Endothelial cell of umbilical vein (primary cell): Measurements from ENCODE around the gene NANOGP8. TPM values are rescaled to one million over a fixed set of nuclear protein-coding genes. Genes with fewer than 3 reads are reported as not detected.

ENCODE experiments used
- BruUV-seq: library from RNA; stranded (reverse); fragments of 400-500 nt; replicated peaks from 2 replicates; lab custom pipeline; 2021; lab: Mats Ljungman, UMichigan
- CTCF ChIA-PET: fragments of 300-600, 350-600 bp; sonication (Branson Sonifier 250); formaldehyde crosslinking; loops from one replicate; lab custom pipeline; 2021; ENCODE audit warnings: antibody characterized with exemption, inconsistent platforms; lab: Charles Lee
- POLR2A ChIA-PET: fragments of 300-600, 350-600 bp; sonication (Branson Sonifier 250); formaldehyde crosslinking; loops from one replicate; lab custom pipeline; 2021; ENCODE audit warnings: antibody characterized with exemption, inconsistent platforms; lab: Charles Lee
- DNase-seq: peaks from one replicate; pipeline ENCODE4 v3.0.0-alpha.2; 2011; ENCODE audit warnings: low read depth, low spot score
- FAIRE-seq: peaks from 2 replicates; lab custom pipeline; 2011; peaks lifted over from hg19 to GRCh38; lab: Jason Lieb, UNC
- H2AFZ ChIP-seq: 2 replicates; pipeline ENCODE4 v1.6.0; 2012; ENCODE audit warnings: low read depth, low read length, control low read depth, inconsistent platforms
- H3K27ac ChIP-seq: 2 replicates; pipeline ENCODE4 v1.5.1; 2011; ENCODE audit warnings: low read depth, mild to moderate bottlenecking, control low read depth, low read length, moderate library complexity; ENCODE audit not compliant: insufficient read depth
- H3K27me3 ChIP-seq, 2 experiments: 2 replicates each; pipeline versions ENCODE4 v1.6.0 to v1.6.1; 2011; ENCODE audit warnings: low read length in 2 of 2, mixed read lengths in 1 of 2; ENCODE audit not compliant: control insufficient read depth in 2 of 2, insufficient read depth in 2 of 2
- H3K36me3 ChIP-seq, 2 experiments: 2 replicates in 1 of 2; 3 replicates in 1 of 2; pipeline ENCODE4 v1.5.1; 2011; ENCODE audit warnings: low read length in 2 of 2, mild to moderate bottlenecking in 1 of 2, moderate library complexity in 1 of 2; ENCODE audit not compliant: control insufficient read depth in 2 of 2, insufficient read depth in 2 of 2; ENCODE audit errors: extremely low read depth in 1 of 2
- H3K4me1 ChIP-seq: 3 replicates; pipeline ENCODE4 v1.5.1; 2011; ENCODE audit warnings: mild to moderate bottlenecking, low read length; ENCODE audit not compliant: control insufficient read depth, insufficient read depth; ENCODE audit errors: extremely low read depth
- H3K4me2 ChIP-seq: 2 replicates; pipeline ENCODE4 v1.6.1; 2011; ENCODE audit warnings: low read length, control low read depth, mixed read lengths; ENCODE audit not compliant: insufficient read depth
- H3K4me3 ChIP-seq, 3 experiments: fragments of 200-600 bp in 1 of 3; sonication (generic), shearing (Covaris generic) in 1 of 3; replicated peaks in 1 of 3; 2 replicates each; pipeline ENCODE4 v1.5.1; 2011 to 2016; ENCODE audit warnings: control low read depth in 3 of 3, low read length in 3 of 3, mild to moderate bottlenecking in 2 of 3, inconsistent platforms in 1 of 3, low read depth in 1 of 3, moderate library complexity in 1 of 3; ENCODE audit not compliant: insufficient read depth in 1 of 3
- H3K79me2 ChIP-seq: 2 replicates; pipeline ENCODE4 v1.6.0; 2012; ENCODE audit warnings: low read length, inconsistent platforms; ENCODE audit not compliant: control insufficient read depth, insufficient read depth
- H3K9ac ChIP-seq: replicated peaks from 2 replicates; pipeline ENCODE3; 2011; ENCODE audit warnings: low read length, control low read depth; ENCODE audit not compliant: insufficient read depth; ENCODE audit errors: extremely low read depth
- H3K9me1 ChIP-seq: replicated peaks from 3 replicates; pipeline ENCODE4 v1.6.0; 2011; ENCODE audit warnings: mild to moderate bottlenecking, low read length; ENCODE audit not compliant: control insufficient read depth, insufficient read depth; ENCODE audit errors: extremely low read depth
- H3K9me3 ChIP-seq: replicated peaks from 2 replicates; pipeline ENCODE4 v1.5.1; 2012; ENCODE audit warnings: low read length, inconsistent platforms; ENCODE audit not compliant: control insufficient read depth, insufficient read depth
- H4K20me1 ChIP-seq: replicated peaks from 2 replicates; pipeline ENCODE3; 2011; ENCODE audit warnings: mild to moderate bottlenecking, low read length; ENCODE audit not compliant: control insufficient read depth, insufficient read depth; ENCODE audit errors: extremely low read depth
- CTCF ChIP-seq, 2 donors: IDR thresholded peaks; 1 replicate in 1 of 2; 2 replicates in 1 of 2; pipeline ENCODE4 v1.5.1; 2011; ENCODE audit warnings: low read length in 2 of 2, mild to moderate bottlenecking in 2 of 2, moderate library complexity in 2 of 2, control low read depth in 1 of 2, inconsistent platforms in 1 of 2, low read depth in 1 of 2; ENCODE audit not compliant: insufficient read depth in 1 of 2; ENCODE audit errors: extremely low read depth in 1 of 2
- EZH2 ChIP-seq: IDR thresholded peaks from 2 replicates; pipeline ENCODE4 v1.6.1; 2012; ENCODE audit warnings: borderline replicate concordance, low read depth, mild to moderate bottlenecking, moderate library complexity, low read length, inconsistent platforms; ENCODE audit not compliant: severe bottlenecking
- FOS ChIP-seq: IDR thresholded peaks from 2 replicates; pipeline ENCODE4 v1.6.1; 2011; ENCODE audit warnings: mild to moderate bottlenecking, low read length, moderate library complexity, borderline replicate concordance; ENCODE audit not compliant: insufficient read depth
- GATA2 ChIP-seq: IDR thresholded peaks from 2 replicates; pipeline ENCODE4 v1.7.0; 2011; ENCODE audit warnings: low read depth, mild to moderate bottlenecking, moderate library complexity, mixed read lengths, low read length; ENCODE audit not compliant: insufficient read length, insufficient read depth
- JUN ChIP-seq: IDR thresholded peaks from 2 replicates; pipeline ENCODE4 v1.6.1; 2011; ENCODE audit warnings: borderline replicate concordance, low read depth; ENCODE audit not compliant: insufficient read length, insufficient read depth
- MAX ChIP-seq: IDR thresholded peaks from 2 replicates; pipeline ENCODE4 v1.6.1; 2011; ENCODE audit not compliant: insufficient read depth, insufficient read length
- MYC ChIP-seq: IDR thresholded peaks from one replicate; pipeline ENCODE4 v1.6.1; 2011; ENCODE audit warnings: mild to moderate bottlenecking, low read depth, low read length
- POLR2A ChIP-seq: IDR thresholded peaks from 2 replicates; pipeline ENCODE4 v1.6.1; 2012; ENCODE audit warnings: low read depth, mild to moderate bottlenecking, control low read depth, low read length
- POLR2AphosphoS5 ChIP-seq: IDR thresholded peaks from 2 replicates; pipeline ENCODE4 v1.6.1; 2012; ENCODE audit warnings: low read depth, mild to moderate bottlenecking, control low read depth, low read length, moderate library complexity; ENCODE audit not compliant: insufficient read depth
- dilution Hi-C: fragments of 300-500 bp; cut with MboI; formaldehyde crosslinking; loops from one replicate; pipeline ENCODE4 v1.15.0; 2019; ENCODE audit warnings: low sequenced_read_pairs; ENCODE audit not compliant: extremely low pct_ligation_motif_present
- intact Hi-C: fragments of 100-400 bp; cut with micrococcal nuclease; formaldehyde crosslinking; loops from one replicate; pipeline ENCODE4 v1.10.0; 2022
- polyA plus RNA-seq, 4 experiments: library from polyadenylated mRNA; depleted of rRNA in 3 of 4; stranded (reverse) in 3 of 4; unstranded in 1 of 4; fragments of >200 nt; gene quantifications; 2 replicates each; pipeline versions ENCODE4 v1.2.1 to v1.2.3, GENCODE V29; 2011 to 2012; ENCODE audit warnings: missing spikeins in 1 of 4
- total RNA-seq: library from RNA; stranded (reverse); gene quantifications from 2 replicates; pipeline ENCODE4 v1.2.3, GENCODE V29; 2021

The NANOGP8 gene
- total and polyA plus RNA-seq, 2 donors (not counting 3 experiments of a cell fraction or from before 2014, with no cell fraction given): not detected

DNA sequence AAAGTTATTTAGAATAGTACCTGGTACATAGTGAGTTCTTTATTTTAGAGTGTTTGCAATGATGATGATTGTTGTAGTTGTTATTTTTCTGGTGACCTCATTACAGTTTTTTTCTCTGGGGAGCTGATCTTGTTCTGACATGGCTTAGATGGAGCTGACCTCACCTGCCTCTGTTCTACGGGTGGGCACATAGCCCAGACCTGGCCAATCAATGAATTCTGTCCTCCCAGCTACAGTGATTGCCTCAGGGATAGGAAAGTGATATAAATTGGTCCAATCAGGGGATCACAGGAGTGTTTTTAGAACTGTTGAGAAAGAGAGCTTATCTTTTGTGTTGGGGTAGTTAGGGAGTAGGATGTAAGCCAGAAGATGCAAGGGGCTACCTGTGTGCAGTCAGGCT lies 3.2 kb upstream of the NANOGP8 start:
- TF ChIP-seq CTCF (IDR thresholded peaks at IDR 0.05; ENCODE audit: extremely low read depth in 1 of 2, insufficient read depth in 1 of 2, low read depth in 1 of 2, low read length in 2 of 2): no peak
- TF ChIP-seq MAX: no peak
- no peak for TF ChIP-seq JUN
- no peak for TF ChIP-seq POLR2AphosphoS5
- TF ChIP-seq POLR2A: no peak
- no peak for TF ChIP-seq FOS
- TF ChIP-seq GATA2: no peak
- no peak for TF ChIP-seq EZH2
- TF ChIP-seq MYC: no peak
- no peak for FAIRE-seq
- H3K9me1 ChIP-seq: no peaks in the 10 kb centered on the region
- no peak overlapping the region for H3K27ac ChIP-seq
- no peaks in the 10 kb centered on the region for H3K79me2 ChIP-seq
- dilution Hi-C loops: no loop called here
- no peaks in the 10 kb centered on the region for H4K20me1 ChIP-seq
- no peak overlapping the region for H3K4me2 ChIP-seq
- H3K9me3 ChIP-seq: no peaks in the 10 kb centered on the region
- H2AFZ ChIP-seq: no peak overlapping the region
- BruUV-seq: no TSS peak
- peaks cover 0 to 2% of the 10 kb centered on the region in 2 experiments for H3K27me3 ChIP-seq
- intact Hi-C loops: no loop called here
- H3K36me3 ChIP-seq: no peaks in the 10 kb centered on the region
- CTCF ChIA-PET: interaction anchor here (1.7 kb wide), 2 partner anchors 10 to 356 kb away, joined by 6 to 7 read pairs; no protein-coding TSS in a partner anchor
- no peak for DNase-seq
- H3K4me1 ChIP-seq: no peaks in the 10 kb centered on the region
- no peak overlapping the region for H3K4me3 ChIP-seq
- POLR2A ChIA-PET: no interaction called here
- no peak overlapping the region for H3K9ac ChIP-seq
